ENCODE results near the gene PLPP6.

PLPP6 gene

DNA sequence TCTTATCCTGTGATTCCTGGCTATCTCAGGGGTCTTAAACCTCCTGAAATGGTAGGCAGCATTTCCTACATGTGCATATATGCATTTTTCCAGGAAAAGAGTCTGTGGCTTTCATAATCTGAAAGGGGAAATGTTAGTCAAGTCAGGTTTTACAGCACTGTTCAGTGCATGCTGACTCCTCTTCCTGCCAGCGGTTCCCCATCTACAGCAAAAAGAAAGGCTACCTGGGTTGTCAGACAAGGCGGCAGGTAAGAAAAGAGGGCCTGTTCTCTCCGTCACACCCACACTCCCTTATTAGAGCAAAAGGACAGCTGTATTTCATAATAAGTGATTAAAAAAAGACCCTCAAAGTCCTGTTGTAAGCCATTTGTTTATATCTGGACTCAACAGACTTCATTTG is 8.5 kb downstream of the PLPP6 start:
- Histone ChIP-seq H3K27me3 (ENCODE audit: low read depth, low read length) (no peaks in the 10 kb centered on the region), H3K27ac (ENCODE audit: low read length) (no peak overlapping the region), H3K4me2 (ENCODE audit: low read length) (no peak overlapping the region), H3K9ac (ENCODE audit: low read length) (no peak overlapping the region), H3K79me2 (ENCODE audit: low read length) (no peaks in the 10 kb centered on the region), H2AFZ (ENCODE audit: low read depth, low read length) (no peak overlapping the region), H4K20me1 (ENCODE audit: insufficient read depth, low read length) (no peaks in the 10 kb centered on the region), H3K4me3 (ENCODE audit: low read length) (no peak overlapping the region), H3K36me3 (replicated peaks; ENCODE audit: low read depth, low read length) (no peaks in the 10 kb centered on the region), H3K9me3 (ENCODE audit: insufficient read depth, low read length) (no peaks in the 10 kb centered on the region), H3K4me1 (ENCODE audit: low read length) (no peaks in the 10 kb centered on the region)
- TF ChIP-seq, protein P1, sequence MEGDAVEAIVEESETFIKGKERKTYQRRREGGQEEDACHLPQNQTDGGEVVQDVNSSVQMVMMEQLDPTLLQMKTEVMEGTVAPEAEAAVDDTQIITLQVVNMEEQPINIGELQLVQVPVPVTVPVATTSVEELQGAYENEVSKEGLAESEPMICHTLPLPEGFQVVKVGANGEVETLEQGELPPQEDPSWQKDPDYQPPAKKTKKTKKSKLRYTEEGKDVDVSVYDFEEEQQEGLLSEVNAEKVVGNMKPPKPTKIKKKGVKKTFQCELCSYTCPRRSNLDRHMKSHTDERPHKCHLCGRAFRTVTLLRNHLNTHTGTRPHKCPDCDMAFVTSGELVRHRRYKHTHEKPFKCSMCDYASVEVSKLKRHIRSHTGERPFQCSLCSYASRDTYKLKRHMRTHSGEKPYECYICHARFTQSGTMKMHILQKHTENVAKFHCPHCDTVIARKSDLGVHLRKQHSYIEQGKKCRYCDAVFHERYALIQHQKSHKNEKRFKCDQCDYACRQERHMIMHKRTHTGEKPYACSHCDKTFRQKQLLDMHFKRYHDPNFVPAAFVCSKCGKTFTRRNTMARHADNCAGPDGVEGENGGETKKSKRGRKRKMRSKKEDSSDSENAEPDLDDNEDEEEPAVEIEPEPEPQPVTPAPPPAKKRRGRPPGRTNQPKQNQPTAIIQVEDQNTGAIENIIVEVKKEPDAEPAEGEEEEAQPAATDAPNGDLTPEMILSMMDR (IDR thresholded peaks at IDR 0.05; ENCODE audit: low read depth, low read length) = no peak
- TF ChIP-seq EZH2phosphoT487 (IDR thresholded peaks at IDR 0.05; ENCODE audit: low read depth) = no peak

DNA sequence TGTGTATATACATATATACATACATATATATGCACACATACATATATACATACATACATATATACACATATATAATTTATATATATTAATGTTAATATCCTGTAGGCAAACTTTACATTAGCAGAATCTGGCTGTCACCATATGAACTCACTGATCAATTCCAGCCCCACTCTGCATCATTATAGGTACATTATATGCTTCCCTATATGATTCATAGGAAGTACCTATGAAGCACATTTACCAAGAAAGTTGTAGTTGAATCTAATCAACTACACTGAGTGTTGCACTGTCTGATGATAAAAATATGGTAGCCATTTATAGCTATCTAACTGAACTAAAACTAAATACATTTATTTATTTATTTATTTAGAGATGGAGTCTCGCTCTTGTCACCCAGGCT is 9.6 kb downstream of the PLPP6 start:
- no peak overlapping the region for H3K27ac ChIP-seq (ENCODE audit: low read length)
- no peaks in the 10 kb centered on the region for H4K20me1 ChIP-seq (ENCODE audit: insufficient read depth, low read length)
- no peak overlapping the region for H2AFZ ChIP-seq (ENCODE audit: low read depth, low read length)
- H3K79me2 ChIP-seq (ENCODE audit: low read length) = no peaks in the 10 kb centered on the region
- no peaks in the 10 kb centered on the region for H3K36me3 ChIP-seq (replicated peaks; ENCODE audit: low read depth, low read length)
- no peaks in the 10 kb centered on the region for H3K4me1 ChIP-seq (ENCODE audit: low read length)
- H3K4me3 ChIP-seq (ENCODE audit: low read length) = no peak overlapping the region
- TF ChIP-seq EZH2phosphoT487 (IDR thresholded peaks at IDR 0.05; ENCODE audit: low read depth) = no peak
- TF ChIP-seq, protein P1 (IDR thresholded peaks at IDR 0.05; ENCODE audit: low read depth, low read length) = no peak
- H3K9me3 ChIP-seq (ENCODE audit: insufficient read depth, low read length) = no peaks in the 10 kb centered on the region
- no peak overlapping the region for H3K4me2 ChIP-seq (ENCODE audit: low read length)
- H3K9ac ChIP-seq (ENCODE audit: low read length) = no peak overlapping the region
- H3K27me3 ChIP-seq (ENCODE audit: low read depth, low read length) = no peaks in the 10 kb centered on the region

DNA sequence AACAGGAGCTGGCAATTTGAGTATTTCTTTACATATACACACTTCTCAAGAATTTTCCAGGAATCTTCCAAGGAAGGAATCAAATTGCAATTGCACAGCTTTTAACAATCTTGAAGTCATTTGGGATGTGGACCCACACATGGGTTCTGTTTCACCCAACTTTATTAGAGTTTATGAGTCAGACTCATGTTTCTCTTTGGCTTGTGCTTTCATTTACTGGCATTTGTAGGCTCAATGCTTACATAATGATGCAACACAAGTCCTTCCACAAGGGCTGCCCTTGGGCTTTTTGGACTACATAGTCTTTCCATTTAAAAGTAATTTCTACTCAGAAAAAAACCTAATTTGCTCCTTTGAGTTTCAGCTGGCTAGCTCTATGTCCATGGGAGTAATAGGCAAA is 12.7 kb downstream of the PLPP6 start:
- Histone ChIP-seq H2AFZ (ENCODE audit: low read depth, low read length) (no peak overlapping the region), H3K4me1 (ENCODE audit: low read length) (0 out of 2 replicates have a peak, but pooled peaks cover 4% of the 10 kb centered on the region)

DNA sequence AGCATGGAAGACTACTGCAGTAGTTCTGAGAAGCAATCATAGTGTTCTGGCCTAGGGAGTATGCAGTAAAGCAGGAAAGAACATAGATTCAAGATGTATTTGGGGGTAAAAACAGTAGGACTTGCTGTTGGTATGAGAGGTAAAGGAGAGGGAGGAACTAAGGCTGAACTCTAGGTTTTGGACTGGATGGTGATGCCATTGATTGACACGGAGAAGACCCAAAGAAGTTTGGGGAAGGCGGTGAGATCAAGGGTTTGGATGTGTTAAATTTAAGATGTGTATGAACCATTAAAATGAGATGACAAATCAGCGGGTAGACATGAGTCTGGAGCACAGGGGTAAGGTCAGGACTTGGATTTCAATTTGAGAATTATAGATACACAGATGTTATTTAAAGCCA is 15.3 kb downstream of the PLPP6 start:
- Histone ChIP-seq H3K27ac (ENCODE audit: low read length) (no peak overlapping the region), H3K4me2 (ENCODE audit: low read length) (no peak overlapping the region), H3K4me3 (ENCODE audit: low read length) (no peak overlapping the region), H3K27me3 (ENCODE audit: low read depth, low read length) (no peaks in the 10 kb centered on the region), H4K20me1 (ENCODE audit: insufficient read depth, low read length) (no peaks in the 10 kb centered on the region), H2AFZ (ENCODE audit: low read depth, low read length) (no peak overlapping the region; the same call in 1 of the 2 replicates), H3K79me2 (ENCODE audit: low read length) (peaks cover 24% of the 10 kb centered on the region), H3K9ac (ENCODE audit: low read length) (no peak overlapping the region), H3K9me3 (ENCODE audit: insufficient read depth, low read length) (no peaks in the 10 kb centered on the region), H3K36me3 (replicated peaks; ENCODE audit: low read depth, low read length) (no peaks in the 10 kb centered on the region), H3K4me1 (ENCODE audit: low read length) (peaks cover 14% of the 10 kb centered on the region)
- TF ChIP-seq EZH2phosphoT487 (IDR thresholded peaks at IDR 0.05; ENCODE audit: low read depth) = no peak
- TF ChIP-seq, protein P1 (IDR thresholded peaks at IDR 0.05; ENCODE audit: low read depth, low read length) = no peak

More for the DNA sequence above, 12.7 kb downstream of the PLPP6 start:
- no peaks in the 10 kb centered on the region for H3K27me3 ChIP-seq (ENCODE audit: low read depth, low read length)
- H3K9me3 ChIP-seq (ENCODE audit: insufficient read depth, low read length) = no peaks in the 10 kb centered on the region
- H3K27ac ChIP-seq (ENCODE audit: low read length) = no peak overlapping the region
- H4K20me1 ChIP-seq (ENCODE audit: insufficient read depth, low read length) = no peaks in the 10 kb centered on the region
- H3K79me2 ChIP-seq (ENCODE audit: low read length) = peaks cover under 1% of the 10 kb centered on the region
- no peak overlapping the region for H3K9ac ChIP-seq (ENCODE audit: low read length)
- no peak for TF ChIP-seq EZH2phosphoT487 (IDR thresholded peaks at IDR 0.05; ENCODE audit: low read depth)
- TF ChIP-seq, protein P1 (IDR thresholded peaks at IDR 0.05; ENCODE audit: low read depth, low read length) = no peak
- H3K36me3 ChIP-seq (replicated peaks; ENCODE audit: low read depth, low read length) = no peaks in the 10 kb centered on the region
- no peak overlapping the region for H3K4me3 ChIP-seq (ENCODE audit: low read length)
- no peak overlapping the region for H3K4me2 ChIP-seq (ENCODE audit: low read length)

All from OCI-LY3 (cell line).